Upper lobe of left lung (tissue), 4 donors: ENCODE data around the gene ATAD1.

Experiments
- CTCF ChIP-seq, 6 experiments: fragments of 450-650 bp in 4 of 6; fragments of 200-600 bp in 2 of 6; sonication (generic) in 2 of 6; IDR thresholded peaks; one replicate each; pipeline ENCODE4 v1.5.1; 2016 to 2019; ENCODE audit warnings: antibody characterized with exemption in 6 of 6
- EP300 ChIP-seq, 4 donors: sonication (generic); formaldehyde crosslinking; IDR thresholded peaks; one replicate each; pipeline ENCODE4 v1.5.1; 2017; ENCODE audit warnings: antibody characterized with exemption in 4 of 4, control low read depth in 2 of 4

DNA sequence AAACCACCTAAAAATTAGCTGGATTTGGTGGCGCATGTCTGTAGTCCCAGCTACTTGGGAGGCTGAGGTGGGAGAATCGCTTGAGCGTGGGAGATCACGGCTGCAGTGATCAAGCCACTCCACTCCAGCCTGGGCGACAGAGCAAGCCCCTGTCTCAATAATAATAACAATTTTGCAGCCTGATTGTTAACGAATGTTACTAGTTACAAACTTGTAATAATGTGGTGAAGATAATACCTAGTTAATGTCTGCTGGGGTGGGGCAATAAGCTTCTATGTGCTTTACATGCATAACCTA lies 1.2 kb upstream of the ATAD1 start:
- TF ChIP-seq EP300 (IDR thresholded peaks at IDR 0.05): no peak
- TF ChIP-seq CTCF (IDR thresholded peaks at IDR 0.05): no peak
